Activated T-cell treated with anti-CD3 and anti-CD28 coated beads for 24 hours (primary cell): Measurements from ENCODE around the gene PDE6H.

Experiments used
- DNase-seq: peaks from one replicate; pipeline ENCODE4 v3.0.0-alpha.2; 2020; ENCODE audit warnings: low read depth

PDE6H gene

DNA sequence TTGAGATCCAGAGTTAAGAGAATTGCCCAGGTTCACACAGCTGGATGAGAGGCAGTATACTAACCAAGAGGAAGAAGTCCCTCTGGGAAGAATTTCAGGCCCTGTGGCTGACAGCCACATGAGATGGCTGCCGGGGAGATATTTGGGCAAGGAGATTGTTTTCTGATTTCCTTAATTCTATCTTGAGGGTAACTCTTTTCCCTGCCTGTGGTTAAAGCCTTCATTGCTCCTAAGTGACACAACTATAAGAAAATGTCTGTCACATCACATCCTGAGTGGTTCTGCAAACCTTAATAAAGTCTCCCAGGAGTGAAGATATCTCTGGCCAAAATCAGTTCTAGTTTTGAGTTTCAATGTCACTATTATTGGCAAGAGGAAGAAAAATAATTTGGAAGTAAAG lies 21.0 kb upstream of the PDE6H start:
- DNase-seq, result no peak

- DNase-seq, result no peak
Measured at GRCh38 chr12:14952299-14952921, 20.4 kb upstream of the PDE6H start.

- DNase-seq, result no peak
Measured at GRCh38 chr12:14953752-14954151, 19.1 kb upstream of the PDE6H start.

DNA sequence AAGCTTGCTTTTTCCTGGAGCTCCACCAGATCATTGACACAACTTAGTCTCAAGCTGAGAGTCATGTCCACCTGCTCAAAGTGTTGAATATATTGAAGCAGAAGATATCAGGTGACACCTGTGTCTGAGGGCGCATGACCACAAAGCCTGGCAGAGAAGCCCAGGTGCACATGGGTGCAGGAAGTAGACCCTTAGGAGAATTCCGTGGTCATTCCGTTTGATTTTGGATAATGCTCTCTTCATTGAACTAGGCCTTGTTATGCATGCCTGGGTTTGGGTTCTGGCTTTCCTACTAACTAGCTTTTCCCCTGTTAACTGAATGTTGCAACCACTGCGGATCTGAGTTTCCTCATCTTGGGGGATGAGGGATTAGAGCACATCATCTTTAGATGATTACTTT lies 18.6 kb upstream of the PDE6H start:
- DNase-seq, result no peak

GRCh38 chr12:14956024-14956891 lies 16.6 kb upstream of the PDE6H start:
- DNase-seq, result no peak

DNA sequence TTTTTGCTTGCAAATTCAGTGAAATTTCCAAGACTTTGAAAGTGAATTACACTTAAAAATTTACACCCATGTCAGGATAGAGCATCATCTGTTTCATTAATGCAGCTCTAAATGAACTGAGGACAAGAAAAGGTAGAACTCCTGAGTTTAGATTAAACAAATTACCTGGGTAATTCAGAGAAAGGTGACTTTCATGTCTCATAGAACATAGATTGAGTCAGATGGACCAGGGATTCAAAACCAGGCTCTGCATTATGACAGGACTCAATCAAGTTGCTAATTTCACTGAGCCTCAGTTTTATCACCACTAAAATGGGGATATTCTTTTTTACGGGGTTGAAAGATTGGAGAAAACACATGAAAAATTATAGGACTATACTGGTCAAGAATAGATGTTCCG lies 15.9 kb upstream of the PDE6H start:
- no peak for DNase-seq

- no peak for DNase-seq
Measured at GRCh38 chr12:14957551-14958168, 15.2 kb upstream of the PDE6H start.

GRCh38 chr12:14958361-14959125 lies 14.3 kb upstream of the PDE6H start:
- no peak for DNase-seq

GRCh38 chr12:14959126-14959440 lies 13.8 kb upstream of the PDE6H start:
- DNase-seq, result no peak

GRCh38 chr12:14959463-14959862 lies 13.4 kb upstream of the PDE6H start:
- no peak for DNase-seq

DNA sequence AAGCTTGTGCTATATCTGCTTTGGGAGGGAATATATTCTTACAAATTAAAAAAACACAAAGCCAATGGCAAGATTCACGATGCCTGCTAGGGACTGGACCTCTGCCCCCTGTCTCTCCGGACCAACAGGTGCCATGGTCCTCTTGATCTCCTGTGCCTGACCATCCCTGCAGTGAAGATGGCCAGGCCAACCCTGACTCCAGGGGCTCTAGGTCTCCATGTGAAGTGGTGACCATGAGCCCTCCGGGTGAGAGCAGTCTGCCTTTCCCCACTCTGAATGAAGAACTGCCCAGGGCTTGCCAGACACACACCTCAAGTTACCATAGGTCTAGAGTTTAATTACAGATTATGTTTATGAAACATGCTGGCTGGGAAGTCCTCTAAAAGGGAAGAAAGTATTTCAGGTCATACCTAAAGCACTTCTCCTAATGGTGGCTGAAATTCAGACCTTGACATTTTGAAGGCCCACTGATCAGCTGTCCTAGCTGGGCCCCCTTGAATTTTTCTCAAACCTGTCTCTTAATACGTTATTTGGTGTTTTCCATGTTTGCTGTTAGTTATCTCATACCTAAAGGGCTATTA lies 12.8 kb upstream of the PDE6H start:
- DNase-seq, result no peak

DNA sequence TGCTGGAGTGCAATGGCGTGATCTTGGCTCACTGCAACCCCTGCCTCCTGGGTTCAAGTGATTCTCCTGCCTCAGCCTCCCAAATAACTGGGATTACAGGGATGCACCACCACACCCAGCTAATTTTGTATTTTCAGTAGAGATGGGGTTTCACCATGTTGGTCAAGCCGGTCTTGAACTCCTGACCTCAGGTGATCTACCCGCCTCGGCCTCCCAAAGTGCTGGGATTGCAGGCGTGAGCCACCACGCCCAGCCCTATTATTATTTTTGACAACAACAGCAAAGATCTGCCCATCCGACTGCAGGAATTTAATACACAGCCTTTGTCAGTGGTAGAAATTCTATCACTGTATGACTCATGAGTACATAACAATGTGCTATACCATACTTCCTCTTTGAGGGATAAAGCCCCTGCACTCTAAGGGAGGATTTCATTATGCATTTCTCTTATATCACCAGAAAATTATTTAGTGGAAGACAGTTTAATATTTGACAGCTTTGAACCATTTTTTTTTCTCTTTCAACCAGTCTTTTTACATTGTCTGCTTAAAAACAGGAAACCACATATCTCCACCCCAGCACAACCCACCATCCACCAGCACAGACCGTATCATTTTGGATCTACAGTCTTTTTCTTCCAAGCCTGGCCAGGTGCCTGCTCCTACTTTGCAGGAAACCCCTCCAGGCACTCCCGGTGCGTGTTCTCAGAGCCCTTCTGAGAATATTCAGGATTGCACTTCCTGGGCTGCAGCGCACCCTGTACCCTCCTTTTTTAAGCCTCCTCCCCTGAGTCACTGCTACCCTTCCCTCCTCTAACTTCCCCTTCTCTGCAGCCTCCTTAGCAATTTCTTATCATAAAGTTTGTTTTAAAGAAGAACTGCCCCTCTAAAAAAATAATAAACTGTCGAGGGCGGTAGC lies 12.0 kb upstream of the PDE6H start:
- DNase-seq, result no peak

DNA sequence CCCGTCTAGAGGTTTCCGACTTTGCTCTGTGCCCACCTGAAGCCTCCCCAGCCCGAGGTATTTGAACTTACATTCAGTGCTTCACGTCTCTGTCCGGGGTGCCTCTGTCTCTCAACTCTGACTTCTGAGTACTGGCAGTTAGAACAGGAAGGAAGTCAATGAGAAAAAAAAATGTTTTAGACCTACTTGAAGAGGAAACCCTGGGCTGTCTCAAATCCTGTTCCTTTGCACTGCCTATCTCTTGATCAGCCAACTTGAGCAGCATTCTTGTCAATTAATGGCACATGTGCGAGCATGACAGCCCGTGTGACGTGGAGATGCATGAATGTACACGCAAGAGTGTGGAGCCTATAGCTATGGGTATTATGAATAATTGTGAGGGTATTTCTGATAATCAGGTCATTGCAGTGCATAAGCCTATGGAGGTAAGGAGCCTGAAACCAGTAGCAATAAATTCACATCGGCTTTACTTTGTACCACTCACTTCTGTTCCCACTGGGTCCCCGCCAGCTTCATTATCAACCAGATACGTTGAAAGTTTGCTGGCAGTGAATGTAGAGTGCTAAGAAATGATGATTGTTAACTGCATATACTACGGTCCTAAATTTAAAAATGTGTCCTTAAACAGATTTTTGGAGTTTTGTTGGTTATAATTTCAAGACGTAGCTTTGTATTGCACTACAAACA lies 11.2 kb upstream of the PDE6H start, which contains the start of gene ARHGDIB:
ARHGDIB (minus strand) TSS at position 136 of the 687 bp plus-strand sequence. CDS start 10,889 bp downstream, outside the sequence.
- DNase-seq, result peak; percentile 63

- DNase-seq, result no peak
Measured at GRCh38 chr12:14962153-14962539, 10.7 kb upstream of the PDE6H start.

- no peak for DNase-seq
Measured at GRCh38 chr12:14962797-14963196, 10.0 kb upstream of the PDE6H start.

GRCh38 chr12:14963520-14963919 lies 9.3 kb upstream of the PDE6H start:
- no peak for DNase-seq

DNA sequence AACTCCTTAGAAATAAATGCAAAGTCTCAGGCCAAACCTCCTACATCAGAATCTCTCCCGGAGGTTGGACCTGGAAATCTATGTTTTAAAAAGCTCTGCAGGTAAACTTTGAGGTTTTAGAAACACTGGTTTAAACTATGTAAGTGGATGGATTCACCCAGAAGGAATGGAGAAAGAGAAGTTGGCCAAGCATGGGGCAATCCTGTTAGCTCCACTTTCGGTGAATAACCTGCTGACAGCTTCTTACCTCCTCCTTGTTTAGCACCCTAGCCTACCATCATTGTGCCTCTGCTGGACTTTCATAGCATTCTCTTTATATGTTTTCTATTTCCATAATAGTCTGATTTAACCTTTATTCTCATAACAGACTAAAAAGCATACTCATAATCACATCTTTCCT lies 8.4 kb upstream of the PDE6H start:
- no peak for DNase-seq

- no peak for DNase-seq
Measured at GRCh38 chr12:14965221-14965620, 7.6 kb upstream of the PDE6H start.

GRCh38 chr12:14968478-14968877 lies 4.4 kb upstream of the PDE6H start:
- no peak for DNase-seq

GRCh38 chr12:14970473-14970872 lies 2.4 kb upstream of the PDE6H start:
- no peak for DNase-seq
